Measurements from ENCODE around the gene NDRG2. TPM values are rescaled to one million over a fixed set of nuclear protein-coding genes. Genes with fewer than 3 reads are reported as not detected.

The NDRG2 gene
- total RNA-seq, 4 donors from 2014 or later: 269 to 433 (median 295) TPM

DNA sequence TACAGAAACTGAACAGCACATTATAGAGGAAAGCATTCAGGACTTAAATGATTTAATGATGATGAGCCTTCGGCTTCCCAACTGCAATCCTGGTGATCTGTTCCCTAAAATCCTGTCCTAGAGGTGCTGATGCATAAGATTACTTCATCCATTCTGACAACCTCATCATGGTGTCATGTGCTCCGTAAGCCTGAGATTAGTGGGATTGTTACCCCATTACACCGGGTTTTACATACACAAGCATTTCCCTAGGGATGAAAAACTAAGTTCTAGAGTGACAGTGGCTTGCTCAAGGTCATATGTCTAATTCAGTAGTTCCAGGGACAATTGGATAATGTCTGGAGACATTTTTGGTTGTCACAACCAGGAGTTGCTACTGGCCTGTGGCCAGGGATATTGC is 12.3 kb upstream of the NDRG2 start:
- TF ChIP-seq, protein P1, sequence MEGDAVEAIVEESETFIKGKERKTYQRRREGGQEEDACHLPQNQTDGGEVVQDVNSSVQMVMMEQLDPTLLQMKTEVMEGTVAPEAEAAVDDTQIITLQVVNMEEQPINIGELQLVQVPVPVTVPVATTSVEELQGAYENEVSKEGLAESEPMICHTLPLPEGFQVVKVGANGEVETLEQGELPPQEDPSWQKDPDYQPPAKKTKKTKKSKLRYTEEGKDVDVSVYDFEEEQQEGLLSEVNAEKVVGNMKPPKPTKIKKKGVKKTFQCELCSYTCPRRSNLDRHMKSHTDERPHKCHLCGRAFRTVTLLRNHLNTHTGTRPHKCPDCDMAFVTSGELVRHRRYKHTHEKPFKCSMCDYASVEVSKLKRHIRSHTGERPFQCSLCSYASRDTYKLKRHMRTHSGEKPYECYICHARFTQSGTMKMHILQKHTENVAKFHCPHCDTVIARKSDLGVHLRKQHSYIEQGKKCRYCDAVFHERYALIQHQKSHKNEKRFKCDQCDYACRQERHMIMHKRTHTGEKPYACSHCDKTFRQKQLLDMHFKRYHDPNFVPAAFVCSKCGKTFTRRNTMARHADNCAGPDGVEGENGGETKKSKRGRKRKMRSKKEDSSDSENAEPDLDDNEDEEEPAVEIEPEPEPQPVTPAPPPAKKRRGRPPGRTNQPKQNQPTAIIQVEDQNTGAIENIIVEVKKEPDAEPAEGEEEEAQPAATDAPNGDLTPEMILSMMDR (IDR thresholded peaks at IDR 0.05): no peak
- TF ChIP-seq EP300 (IDR thresholded peaks at IDR 0.05): no peak
- no peak for TF ChIP-seq POLR2AphosphoS5 (IDR thresholded peaks at IDR 0.05)
- no peak for TF ChIP-seq POLR2A (IDR thresholded peaks at IDR 0.05)

GRCh38 chr14:21036751-21037150 is 11.9 kb upstream of the NDRG2 start:
- TF ChIP-seq POLR2A (IDR thresholded peaks at IDR 0.05) (no peak), POLR2AphosphoS5 (IDR thresholded peaks at IDR 0.05) (no peak), EP300 (IDR thresholded peaks at IDR 0.05) (no peak)
- TF ChIP-seq, protein P1 (IDR thresholded peaks at IDR 0.05): no peak
- Histone ChIP-seq H3K4me3 (no peak overlapping the region), H3K27me3 (no peaks in the 10 kb centered on the region), H3K27ac (no peak overlapping the region), H3K9me3 (no peaks in the 10 kb centered on the region), H3K36me3 (no peaks in the 10 kb centered on the region), H3K4me1 (peaks cover 38% of the 10 kb centered on the region)
- 79% methylated on average over 7 of the region's 7 CpGs for WGBS
- DNase-seq (ENCODE audit: low spot score in 2 of 2): no peak

More for the DNA sequence above, 12.3 kb upstream of the NDRG2 start:
- Histone ChIP-seq H3K36me3 (no peaks in the 10 kb centered on the region), H3K4me3 (no peak overlapping the region), H3K9me3 (no peaks in the 10 kb centered on the region), H3K27me3 (no peaks in the 10 kb centered on the region), H3K4me1 (peaks cover 42% of the 10 kb centered on the region), H3K27ac (no peak overlapping the region)
- no peak for DNase-seq (ENCODE audit: low spot score in 2 of 2)
- 81% methylated on average over 3 of the region's 3 CpGs for WGBS

DNA sequence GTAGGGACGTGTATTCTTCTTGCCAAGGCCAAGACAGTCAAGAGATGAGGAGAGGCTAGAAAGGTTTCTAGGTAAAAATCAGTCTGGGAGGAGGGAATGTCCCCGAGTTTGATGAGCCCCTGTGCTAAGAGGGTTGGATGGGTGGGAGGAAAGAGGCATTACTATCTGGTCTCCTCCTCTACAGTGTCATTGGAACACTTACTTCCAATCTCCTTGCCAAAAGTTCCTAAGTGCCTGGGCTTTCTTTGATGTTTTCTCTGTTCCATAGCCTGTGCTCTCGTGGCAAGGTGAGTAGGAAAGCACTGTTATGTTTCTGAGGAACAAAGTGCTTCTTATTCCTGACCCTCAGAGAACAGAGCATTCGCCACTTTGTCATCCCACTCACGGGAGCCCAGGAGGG is 9.8 kb upstream of the NDRG2 start, which contains the start of gene RNASE13:
TSS of gene RNASE13 (minus strand) at position 101 of the 400 bp plus-strand sequence. CDS start 519 bp downstream, outside the sequence.
- Histone ChIP-seq H3K4me1 (peaks cover 17% of the 10 kb centered on the region), H3K4me3 (no peak within 1 kb of the TSS), H3K36me3 (no peaks in the 10 kb centered on the region), H3K9me3 (no peaks in the 10 kb centered on the region), H3K27me3 (no peaks in the 10 kb centered on the region), H3K27ac (no peak within 1 kb of the TSS)
- WGBS: 76% methylated on average over 5 of the region's 5 CpGs
- no peak for TF ChIP-seq POLR2A (IDR thresholded peaks at IDR 0.05)
- no peak for TF ChIP-seq EP300 (IDR thresholded peaks at IDR 0.05)
- TF ChIP-seq, protein P1 (IDR thresholded peaks at IDR 0.05): no peak
- no peak for TF ChIP-seq POLR2AphosphoS5 (IDR thresholded peaks at IDR 0.05)
- DNase-seq (ENCODE audit: low spot score in 2 of 2): no peak

DNA sequence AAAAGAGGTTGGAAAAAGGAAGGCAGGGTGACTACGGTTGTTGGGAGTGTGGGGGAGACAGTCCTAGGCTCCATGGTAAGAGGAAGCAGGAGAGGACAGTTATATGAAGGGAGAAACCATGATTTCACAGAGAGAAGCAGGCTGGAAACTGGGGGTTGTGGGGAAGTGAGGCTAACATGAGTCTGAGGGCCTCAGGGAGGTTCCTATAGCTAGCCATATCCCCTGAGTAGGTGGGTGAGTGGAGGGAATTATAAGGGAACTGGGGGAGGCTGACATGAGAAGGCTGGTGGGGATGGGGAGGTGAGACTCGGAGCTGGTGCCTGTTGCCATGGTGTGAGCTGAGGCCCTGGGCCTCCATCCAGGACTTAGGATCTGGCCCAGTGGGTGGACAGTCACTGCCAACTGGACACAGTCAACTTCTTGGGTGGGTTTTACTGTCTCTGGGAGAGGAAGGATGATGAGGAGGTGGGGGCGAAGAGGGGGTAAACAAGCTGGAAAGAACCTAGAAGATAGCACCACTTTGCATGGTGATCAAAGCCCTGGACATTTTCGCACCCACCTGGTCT is 8.4 kb upstream of the NDRG2 start:
- Histone ChIP-seq H3K36me3 (no peaks in the 10 kb centered on the region), H3K4me3 (no peak overlapping the region), H3K27me3 (no peaks in the 10 kb centered on the region), H3K9me3 (no peaks in the 10 kb centered on the region), H3K27ac (no peak overlapping the region), H3K4me1 (peaks cover 2% of the 10 kb centered on the region)
- 80% methylated on average over 4 of the region's 4 CpGs for WGBS
- no peak for DNase-seq (ENCODE audit: low spot score in 2 of 2)
- TF ChIP-seq, protein P1 (IDR thresholded peaks at IDR 0.05): no peak
- TF ChIP-seq POLR2A (IDR thresholded peaks at IDR 0.05): no peak
- no peak for TF ChIP-seq EP300 (IDR thresholded peaks at IDR 0.05)
- no peak for TF ChIP-seq POLR2AphosphoS5 (IDR thresholded peaks at IDR 0.05)

DNA sequence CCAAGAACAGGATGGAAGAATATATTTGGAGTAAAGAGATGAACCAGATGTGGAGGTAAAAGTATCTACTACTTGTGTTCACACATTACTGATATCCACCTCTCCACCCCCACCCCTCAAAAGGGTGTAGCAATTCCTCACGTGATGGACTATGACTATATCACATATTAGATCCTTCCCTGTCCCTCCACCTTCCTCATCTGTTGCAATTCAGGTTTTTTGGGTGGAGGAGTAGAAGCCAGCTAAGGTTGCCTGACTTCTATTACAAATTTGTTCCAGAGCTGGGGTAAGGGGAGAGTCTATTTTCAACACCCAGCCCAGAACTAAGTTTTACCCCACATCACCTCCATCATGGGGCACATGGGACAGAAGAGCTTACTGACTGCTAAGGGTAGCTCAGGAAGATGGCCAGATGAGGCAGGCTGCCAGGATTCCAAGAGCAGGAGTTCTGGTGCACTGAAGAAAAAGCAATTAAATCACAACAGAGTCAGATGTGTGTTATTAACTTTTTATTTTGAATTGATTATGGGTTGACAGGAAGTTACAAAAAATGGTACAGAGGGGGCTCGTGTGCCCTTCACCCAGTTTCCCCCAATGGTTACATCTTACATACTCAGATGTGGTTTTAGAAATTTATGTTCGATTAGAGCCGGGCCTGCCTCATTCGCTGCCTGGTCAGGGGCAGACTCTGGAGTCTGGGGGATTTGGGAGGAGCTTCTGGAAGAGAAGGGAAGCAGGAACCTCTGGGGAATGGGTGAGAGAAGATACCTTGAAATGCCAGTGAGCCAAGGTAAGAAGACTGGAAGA is 7.7 kb upstream of the NDRG2 start:
- no peak overlapping the region for H3K27ac ChIP-seq
- WGBS: 82% methylated on average over 5 of the region's 5 CpGs

More for the DNA sequence above, 7.7 kb upstream of the NDRG2 start:
- DNase-seq (ENCODE audit: low spot score in 2 of 2): no peak
- Histone ChIP-seq H3K9me3 (no peaks in the 10 kb centered on the region), H3K27me3 (no peaks in the 10 kb centered on the region), H3K4me1 (no peaks in the 10 kb centered on the region), H3K4me3 (no peak overlapping the region), H3K36me3 (no peaks in the 10 kb centered on the region)
- TF ChIP-seq, protein P1 (IDR thresholded peaks at IDR 0.05): no peak
